Neural cell (in vitro differentiated cells): ENCODE data around the gene GNAL. TPM values are rescaled to one million over a fixed set of nuclear protein-coding genes. Genes with fewer than 3 reads are reported as not detected.

Source experiments
- H2AFZ ChIP-seq: fragments of 200-600, 300-800 bp; sonication (generic), shearing (Covaris generic); 2 replicates; pipeline ENCODE4 v1.6.0; 2014; ENCODE audit warnings: low read depth, mild to moderate bottlenecking, antibody characterized with exemption, low read length, moderate library complexity
- H3F3A ChIP-seq: fragments of 200-600 bp; shearing (Covaris generic); 2 replicates; pipeline ENCODE4 v1.6.1; 2016; ENCODE audit warnings: mild to moderate bottlenecking, moderate library complexity, mixed read lengths, antibody characterized with exemption, low read length; ENCODE audit not compliant: insufficient read depth, poor library complexity, severe bottlenecking
- H3K27ac ChIP-seq: fragments of 200-600, 300-800 bp; sonication (generic), shearing (Covaris generic); 2 replicates; pipeline ENCODE4 v1.5.1; 2014; ENCODE audit warnings: mild to moderate bottlenecking, low read length, moderate library complexity
- H3K27me3 ChIP-seq: fragments of 300-800, 200-600 bp; sonication (generic), shearing (Covaris generic); 2 replicates; pipeline ENCODE4 v1.6.0; 2014; ENCODE audit warnings: mild to moderate bottlenecking, low read depth, low read length, moderate library complexity; ENCODE audit not compliant: insufficient read depth
- H3K36me3 ChIP-seq: fragments of 300-800, 200-600 bp; sonication (generic), shearing (Covaris generic); 2 replicates; pipeline ENCODE4 v1.5.1; 2014; ENCODE audit warnings: mild to moderate bottlenecking, antibody characterized with exemption, low read length, moderate library complexity; ENCODE audit not compliant: insufficient read depth
- H3K4me2 ChIP-seq: fragments of 300-800, 200-600 bp; sonication (generic), shearing (Covaris generic); 2 replicates; pipeline ENCODE4 v1.6.0; 2014; ENCODE audit warnings: mild to moderate bottlenecking, low read length
- H3K4me3 ChIP-seq: fragments of 300-800, 200-600 bp; sonication (generic), shearing (Covaris generic); 2 replicates; pipeline ENCODE4 v1.5.1; 2014; ENCODE audit warnings: mild to moderate bottlenecking, low read length, moderate library complexity
- H3K79me2 ChIP-seq: fragments of 200-600 bp; shearing (Covaris generic); replicated peaks from 2 replicates; pipeline ENCODE4 v1.6.0; 2014; ENCODE audit warnings: mild to moderate bottlenecking, low read length, moderate library complexity; ENCODE audit not compliant: insufficient read depth
- H3K9ac ChIP-seq: fragments of 300-800, 200-600 bp; sonication (generic), shearing (Covaris generic); 2 replicates; pipeline ENCODE4 v1.6.1; 2016; ENCODE audit warnings: mild to moderate bottlenecking, low read length, mixed read lengths
- H3K9me2 ChIP-seq: fragments of 200-600 bp; shearing (Covaris generic); 2 replicates; pipeline ENCODE4 v1.6.1; 2016; ENCODE audit warnings: mild to moderate bottlenecking, low read length, mixed read lengths; ENCODE audit not compliant: insufficient read depth
- H3K9me3 ChIP-seq: fragments of 200-600, 300-800 bp; sonication (generic), shearing (Covaris generic); 2 replicates; pipeline ENCODE4 v1.6.1; 2016; ENCODE audit warnings: mild to moderate bottlenecking, mixed run types, low read length, moderate library complexity, mixed read lengths
- H4K20me1 ChIP-seq: fragments of 200-600 bp; shearing (Covaris generic); 2 replicates; pipeline ENCODE4 v1.6.1; 2016; ENCODE audit warnings: mild to moderate bottlenecking, mixed run types; ENCODE audit not compliant: insufficient read depth
- CTCF ChIP-seq: fragments of 450-650 bp; IDR thresholded peaks from 2 replicates; pipeline ENCODE4 v1.5.1; 2014; ENCODE audit warnings: antibody characterized with exemption, mild to moderate bottlenecking, moderate library complexity; ENCODE audit not compliant: poor library complexity, severe bottlenecking
- EP300 ChIP-seq: fragments of 450-650 bp; conservative IDR thresholded peaks from 2 replicates; pipeline ENCODE4 v1.6.1; 2014; ENCODE audit warnings: antibody characterized with exemption, mild to moderate bottlenecking, moderate library complexity; ENCODE audit not compliant: poor library complexity, severe bottlenecking
- EZH2 ChIP-seq: fragments of 200-600, 300-800 bp; shearing (Covaris generic), sonication (generic); IDR thresholded peaks from 2 replicates; pipeline ENCODE4 v1.6.1; 2014; ENCODE audit warnings: antibody characterized with exemption, low read length, borderline replicate concordance, mild to moderate bottlenecking; ENCODE audit not compliant: insufficient read depth, poor library complexity, severe bottlenecking
- MXI1 ChIP-seq: fragments of 450-650 bp; conservative IDR thresholded peaks from 2 replicates; pipeline ENCODE4 v1.6.1; 2014; ENCODE audit warnings: antibody characterized with exemption, mild to moderate bottlenecking; ENCODE audit not compliant: poor library complexity, severe bottlenecking
- POLR2AphosphoS5 ChIP-seq: IDR thresholded peaks from 2 replicates; pipeline ENCODE4 v1.6.1; 2012
- RAD21 ChIP-seq: fragments of 450-650 bp; conservative IDR thresholded peaks from 2 replicates; pipeline ENCODE4 v1.6.1; 2014; ENCODE audit warnings: antibody characterized with exemption, mild to moderate bottlenecking, moderate library complexity
- REST ChIP-seq: IDR thresholded peaks from 2 replicates; pipeline ENCODE4 v1.6.1; 2012; ENCODE audit warnings: borderline replicate concordance
- SMC3 ChIP-seq: fragments of 450-650 bp; conservative IDR thresholded peaks from 2 replicates; pipeline ENCODE4 v1.6.1; 2014; ENCODE audit warnings: antibody characterized with exemption, mild to moderate bottlenecking, moderate library complexity; ENCODE audit not compliant: poor library complexity
- TAF1 ChIP-seq: IDR thresholded peaks from 2 replicates; pipeline ENCODE4 v1.6.1; 2012; ENCODE audit warnings: low read depth
- polyA plus RNA-seq: library from polyadenylated mRNA; depleted of rRNA; stranded (reverse); fragments of >200 nt; gene quantifications from 2 replicates; pipeline ENCODE4 v1.2.3, GENCODE V29; 2014

The GNAL gene
- polyA plus RNA-seq, 1 donor from 2014 or later, result 16.7 TPM

- H2AFZ ChIP-seq, result no peak overlapping the region
- H3K9ac ChIP-seq, result no peak overlapping the region
- H3K4me2 ChIP-seq, result no peak overlapping the region
- no peaks in the 10 kb centered on the region for H3K79me2 ChIP-seq
- H4K20me1 ChIP-seq, result no peaks in the 10 kb centered on the region
- no peaks in the 10 kb centered on the region for H3K27me3 ChIP-seq
- no peaks in the 10 kb centered on the region for H3K9me3 ChIP-seq
- no peak overlapping the region for H3K27ac ChIP-seq
- H3K36me3 ChIP-seq, result no peaks in the 10 kb centered on the region
- H3F3A ChIP-seq, result no peaks in the 10 kb centered on the region
- TF ChIP-seq TAF1, result no peak
- no peak for TF ChIP-seq MXI1
- TF ChIP-seq REST, result no peak
- TF ChIP-seq RAD21, result no peak
- TF ChIP-seq POLR2AphosphoS5, result no peak
- peak; percentile 10 for TF ChIP-seq SMC3
- no peak for TF ChIP-seq EZH2
- TF ChIP-seq CTCF, result peak; percentile 22
- no peak for TF ChIP-seq EP300
- H3K9me2 ChIP-seq, result no peaks in the 10 kb centered on the region
- no peak overlapping the region for H3K4me3 ChIP-seq
Measured at GRCh38 chr18:11655606-11655932, 33.5 kb upstream of the GNAL start.

GRCh38 chr18:11657152-11657551 lies 31.9 kb upstream of the GNAL start:
- H3K36me3 ChIP-seq, result no peaks in the 10 kb centered on the region
- H3K9me3 ChIP-seq, result no peaks in the 10 kb centered on the region
- no peaks in the 10 kb centered on the region for H3F3A ChIP-seq
- H3K4me2 ChIP-seq, result no peak overlapping the region
- no peaks in the 10 kb centered on the region for H3K79me2 ChIP-seq
- no peak overlapping the region for H2AFZ ChIP-seq
- H3K27me3 ChIP-seq, result no peaks in the 10 kb centered on the region
- no peaks in the 10 kb centered on the region for H3K9me2 ChIP-seq
- H3K4me3 ChIP-seq, result no peak overlapping the region
- no peak overlapping the region for H3K27ac ChIP-seq
- no peak for TF ChIP-seq MXI1
- no peak for TF ChIP-seq EP300
- TF ChIP-seq RAD21, result no peak
- TF ChIP-seq REST, result no peak
- TF ChIP-seq TAF1, result no peak
- no peak for TF ChIP-seq POLR2AphosphoS5
- no peak for TF ChIP-seq EZH2
- no peak for TF ChIP-seq SMC3
- no peak for TF ChIP-seq CTCF
- H4K20me1 ChIP-seq, result no peaks in the 10 kb centered on the region
- H3K9ac ChIP-seq, result no peak overlapping the region
